ENCODE data around the gene NTN3. TPM values are rescaled to one million over a fixed set of nuclear protein-coding genes. Genes with fewer than 3 reads are reported as not detected.

Gene NTN3
- total RNA-seq, 3 donors from 2014 or later (not counting 1 experiment from before 2014, with no cell fraction given): not detected

DNA sequence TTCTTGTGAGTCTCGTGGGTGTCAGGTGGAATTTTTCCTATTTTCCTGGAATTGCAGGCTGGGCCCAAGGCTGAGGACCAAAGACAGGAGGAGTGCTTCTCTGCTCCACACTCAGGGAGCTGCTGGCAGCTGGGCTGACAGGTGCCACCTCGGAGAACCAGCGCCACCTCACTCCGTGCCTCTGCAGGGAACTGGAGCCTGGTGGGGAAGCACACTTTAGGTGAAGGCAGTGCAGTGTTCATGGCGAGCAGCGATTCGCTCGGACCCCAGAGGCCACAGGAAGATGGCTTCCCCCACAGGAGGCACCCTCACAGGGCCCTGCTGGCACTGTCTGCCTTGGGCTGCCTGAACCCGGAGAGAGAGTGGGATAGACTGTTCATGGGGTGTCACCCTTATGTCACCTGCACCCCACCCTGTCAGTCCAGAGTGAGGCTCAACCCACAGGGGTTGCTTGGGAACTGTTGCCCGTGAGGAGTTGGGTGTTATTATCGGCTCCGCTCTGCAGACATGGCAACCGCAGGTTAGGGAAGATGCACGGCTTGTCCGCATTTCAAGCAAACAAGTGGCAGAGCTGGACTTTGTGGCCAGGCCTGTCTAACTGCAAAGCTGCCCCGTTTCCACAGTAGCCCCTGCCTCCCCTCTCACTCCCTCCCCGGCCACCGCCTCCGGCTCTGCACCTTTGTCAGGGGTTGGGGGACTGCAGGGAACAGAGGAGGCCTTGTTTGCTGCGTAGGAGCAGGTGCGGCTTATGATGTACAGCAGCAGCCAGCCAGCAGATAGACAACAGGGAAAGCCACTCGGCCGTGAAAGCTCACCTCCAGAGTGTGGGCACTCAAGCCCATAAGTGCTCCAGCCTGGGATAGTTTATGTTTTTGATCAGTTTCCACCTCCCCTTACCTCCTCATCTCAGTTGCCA lies 19.4 kb downstream of the NTN3 start:
- Histone ChIP-seq H3K9me3 (ENCODE audit: control insufficient read depth, insufficient read depth, low read length) (no peaks in the 10 kb centered on the region), H3K4me3 (ENCODE audit: low read length) (no peak overlapping the region), H3K27me3 (ENCODE audit: control insufficient read depth, insufficient read depth, low read length) (no peaks in the 10 kb centered on the region), H3K27ac (ENCODE audit: low read length) (no peak overlapping the region), H3K4me1 (ENCODE audit: control insufficient read depth, insufficient read depth, low read length) (peaks cover 32% of the 10 kb centered on the region), H3K36me3 (ENCODE audit: control insufficient read depth, insufficient read depth, low read length) (no peaks in the 10 kb centered on the region)
- intact Hi-C loops (cut with micrococcal nuclease): no loop called here
- H3K27ac Mint-ChIP-seq: no peak overlapping the region
- no peak overlapping the region for H3K4me3 Mint-ChIP-seq
- H3K36me3 Mint-ChIP-seq: no peaks in the 10 kb centered on the region
- peaks cover 0 to 3% of the 10 kb centered on the region in 2 donors for H3K27me3 Mint-ChIP-seq (ENCODE audit: low read depth in 2 of 2)
- 95% methylated on average over 23 of the region's 23 CpGs for WGBS (ENCODE audit: insufficient coverage)
- TF ChIP-seq, protein P1, sequence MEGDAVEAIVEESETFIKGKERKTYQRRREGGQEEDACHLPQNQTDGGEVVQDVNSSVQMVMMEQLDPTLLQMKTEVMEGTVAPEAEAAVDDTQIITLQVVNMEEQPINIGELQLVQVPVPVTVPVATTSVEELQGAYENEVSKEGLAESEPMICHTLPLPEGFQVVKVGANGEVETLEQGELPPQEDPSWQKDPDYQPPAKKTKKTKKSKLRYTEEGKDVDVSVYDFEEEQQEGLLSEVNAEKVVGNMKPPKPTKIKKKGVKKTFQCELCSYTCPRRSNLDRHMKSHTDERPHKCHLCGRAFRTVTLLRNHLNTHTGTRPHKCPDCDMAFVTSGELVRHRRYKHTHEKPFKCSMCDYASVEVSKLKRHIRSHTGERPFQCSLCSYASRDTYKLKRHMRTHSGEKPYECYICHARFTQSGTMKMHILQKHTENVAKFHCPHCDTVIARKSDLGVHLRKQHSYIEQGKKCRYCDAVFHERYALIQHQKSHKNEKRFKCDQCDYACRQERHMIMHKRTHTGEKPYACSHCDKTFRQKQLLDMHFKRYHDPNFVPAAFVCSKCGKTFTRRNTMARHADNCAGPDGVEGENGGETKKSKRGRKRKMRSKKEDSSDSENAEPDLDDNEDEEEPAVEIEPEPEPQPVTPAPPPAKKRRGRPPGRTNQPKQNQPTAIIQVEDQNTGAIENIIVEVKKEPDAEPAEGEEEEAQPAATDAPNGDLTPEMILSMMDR (IDR thresholded peaks at IDR 0.05): no peak
- ATAC-seq (no peak), DNase-seq (no peak)
- no peaks in the 10 kb centered on the region for H3K9me3 Mint-ChIP-seq
- H3K4me1 Mint-ChIP-seq: peaks cover 15 to 24% of the 10 kb centered on the region in 2 donors

DNA sequence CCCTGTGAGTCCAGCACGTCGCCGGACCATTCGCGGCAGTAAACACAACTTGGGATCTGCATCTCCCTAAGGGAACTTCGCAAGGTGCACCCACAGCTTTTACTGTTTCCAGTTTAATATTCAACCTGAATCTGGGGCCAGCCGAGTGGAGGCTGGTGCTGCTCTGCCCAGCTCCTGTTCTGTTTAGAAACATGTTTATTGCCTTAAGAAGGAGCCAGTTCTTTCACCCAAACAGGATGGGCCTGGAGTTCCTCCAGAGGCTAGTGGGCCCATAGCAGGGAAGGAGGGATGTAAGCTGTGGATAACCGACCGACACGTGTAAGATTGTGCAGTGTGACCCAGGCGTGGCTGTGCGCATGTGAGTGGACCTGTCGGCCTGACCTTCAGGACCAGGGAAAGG lies 21.2 kb downstream of the NTN3 start:
- peaks cover 14% of the 10 kb centered on the region for H3K4me1 ChIP-seq (ENCODE audit: control insufficient read depth, insufficient read depth, low read length)
- H3K36me3 Mint-ChIP-seq: no peaks in the 10 kb centered on the region
- H3K27ac ChIP-seq (ENCODE audit: low read length): no peak overlapping the region
- no peaks in the 10 kb centered on the region for H3K27me3 ChIP-seq (ENCODE audit: control insufficient read depth, insufficient read depth, low read length)
- H3K36me3 ChIP-seq (ENCODE audit: control insufficient read depth, insufficient read depth, low read length): peaks cover 6% of the 10 kb centered on the region
- no peaks in the 10 kb centered on the region for H3K9me3 ChIP-seq (ENCODE audit: control insufficient read depth, insufficient read depth, low read length)
- H3K27ac Mint-ChIP-seq: no peak overlapping the region
- H3K9me3 Mint-ChIP-seq: no peaks in the 10 kb centered on the region
- no peak overlapping the region for H3K4me3 ChIP-seq (ENCODE audit: low read length)
- peaks cover 0 to 1% of the 10 kb centered on the region in 2 donors for H3K27me3 Mint-ChIP-seq (ENCODE audit: low read depth in 2 of 2)
- H3K4me1 Mint-ChIP-seq: peaks cover 5 to 10% of the 10 kb centered on the region in 2 donors
- WGBS (ENCODE audit: insufficient coverage): 98% methylated on average over 13 of the region's 13 CpGs
- TF ChIP-seq, protein P1 (IDR thresholded peaks at IDR 0.05): no peak
- intact Hi-C loops (cut with micrococcal nuclease): no loop called here
- ATAC-seq (no peak), DNase-seq (no peak)
- H3K4me3 Mint-ChIP-seq: no peak overlapping the region

DNA sequence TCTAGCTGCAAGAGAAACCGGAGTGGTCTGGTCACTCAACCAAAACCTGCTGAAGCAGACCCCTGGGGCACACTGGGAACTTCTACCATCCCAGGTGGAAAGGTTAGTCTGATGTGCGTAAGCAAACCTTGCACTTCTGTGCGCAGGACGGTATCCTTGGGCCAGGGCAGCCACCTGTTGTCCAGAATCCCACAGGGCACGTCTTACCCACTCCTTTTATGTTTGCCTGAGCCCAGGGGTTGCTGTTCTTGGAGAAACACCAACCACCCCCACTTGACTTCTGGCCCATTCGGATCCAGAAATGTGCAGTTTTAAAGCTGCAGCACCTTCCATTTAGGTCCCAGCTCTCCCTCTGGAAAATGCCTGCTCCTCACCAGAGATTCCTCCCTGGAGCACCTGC lies 22.5 kb downstream of the NTN3 start:
- H3K4me3 ChIP-seq (ENCODE audit: low read length): no peak overlapping the region
- Mint-ChIP-seq H3K27ac (no peak overlapping the region), H3K27me3 (ENCODE audit: low read depth in 2 of 2) (no peaks in the 10 kb centered on the region), H3K36me3 (no peaks in the 10 kb centered on the region), H3K4me3 (no peak overlapping the region), H3K9me3 (no peaks in the 10 kb centered on the region), H3K4me1 (no peaks in the 10 kb centered on the region)
- no peaks in the 10 kb centered on the region for H3K9me3 ChIP-seq (ENCODE audit: control insufficient read depth, insufficient read depth, low read length)
- H3K4me1 ChIP-seq (ENCODE audit: control insufficient read depth, insufficient read depth, low read length): peaks cover under 1% of the 10 kb centered on the region
- no peak for DNase-seq
- TF ChIP-seq, protein P1 (IDR thresholded peaks at IDR 0.05): no peak
- ATAC-seq: no peak
- no peaks in the 10 kb centered on the region for H3K27me3 ChIP-seq (ENCODE audit: control insufficient read depth, insufficient read depth, low read length)
- intact Hi-C loops (cut with micrococcal nuclease): no loop called here
- H3K27ac ChIP-seq (ENCODE audit: low read length): no peak overlapping the region
- WGBS (ENCODE audit: insufficient coverage): 92% methylated on average over 6 of the region's 6 CpGs
- peaks cover 6% of the 10 kb centered on the region for H3K36me3 ChIP-seq (ENCODE audit: control insufficient read depth, insufficient read depth, low read length)
